ENCODE results near the gene KIF18B. TPM values are rescaled to one million over a fixed set of nuclear protein-coding genes. Genes with fewer than 3 reads are reported as not detected.

KIF18B gene
- total RNA-seq, 1 donor, result 10.8 TPM

DNA sequence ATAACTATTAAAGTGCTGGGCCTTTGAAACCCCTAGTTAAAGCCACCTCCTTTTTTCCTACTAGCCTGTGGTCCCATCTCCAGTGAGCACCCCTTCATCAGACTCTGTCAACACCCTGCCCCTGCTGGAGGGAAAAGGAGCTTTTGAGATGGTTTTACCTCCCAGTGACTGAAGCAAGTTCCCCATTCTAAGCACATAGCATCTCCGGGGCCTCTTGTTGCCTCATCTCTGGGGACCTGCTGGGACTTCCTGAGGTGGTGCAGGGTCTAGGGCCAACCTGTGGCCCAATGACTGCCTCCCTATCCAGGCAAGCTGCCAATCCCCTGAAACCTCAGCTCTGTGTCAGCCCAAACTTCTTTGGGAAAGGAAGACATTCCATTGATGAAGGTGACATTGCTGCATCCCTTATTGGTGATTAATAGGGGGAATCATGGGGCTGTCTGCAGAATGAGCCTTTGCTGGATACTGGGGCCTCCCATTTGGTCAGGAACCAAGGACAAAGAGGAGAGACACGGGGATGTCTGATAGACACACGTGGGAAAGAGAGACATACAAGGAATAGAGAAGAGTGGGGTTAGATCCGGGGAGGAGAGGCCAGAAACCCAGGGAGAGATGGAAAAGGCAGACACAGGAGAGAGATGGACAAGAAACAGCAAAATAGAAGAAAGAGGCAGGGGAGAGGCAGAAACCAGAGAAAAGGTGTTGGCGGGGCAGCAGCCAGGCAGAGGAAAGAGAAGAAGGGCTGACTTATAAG lies 18.1 kb upstream of the KIF18B start:
- TF ChIP-seq, protein P1, sequence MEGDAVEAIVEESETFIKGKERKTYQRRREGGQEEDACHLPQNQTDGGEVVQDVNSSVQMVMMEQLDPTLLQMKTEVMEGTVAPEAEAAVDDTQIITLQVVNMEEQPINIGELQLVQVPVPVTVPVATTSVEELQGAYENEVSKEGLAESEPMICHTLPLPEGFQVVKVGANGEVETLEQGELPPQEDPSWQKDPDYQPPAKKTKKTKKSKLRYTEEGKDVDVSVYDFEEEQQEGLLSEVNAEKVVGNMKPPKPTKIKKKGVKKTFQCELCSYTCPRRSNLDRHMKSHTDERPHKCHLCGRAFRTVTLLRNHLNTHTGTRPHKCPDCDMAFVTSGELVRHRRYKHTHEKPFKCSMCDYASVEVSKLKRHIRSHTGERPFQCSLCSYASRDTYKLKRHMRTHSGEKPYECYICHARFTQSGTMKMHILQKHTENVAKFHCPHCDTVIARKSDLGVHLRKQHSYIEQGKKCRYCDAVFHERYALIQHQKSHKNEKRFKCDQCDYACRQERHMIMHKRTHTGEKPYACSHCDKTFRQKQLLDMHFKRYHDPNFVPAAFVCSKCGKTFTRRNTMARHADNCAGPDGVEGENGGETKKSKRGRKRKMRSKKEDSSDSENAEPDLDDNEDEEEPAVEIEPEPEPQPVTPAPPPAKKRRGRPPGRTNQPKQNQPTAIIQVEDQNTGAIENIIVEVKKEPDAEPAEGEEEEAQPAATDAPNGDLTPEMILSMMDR (IDR thresholded peaks at IDR 0.05; ENCODE audit: insufficient read depth, low read length), result peak; percentile 7
- DNase-seq (ENCODE audit: low read depth), result no peak
- H3K4me3 ChIP-seq (ENCODE audit: low read depth, low read length), result no peak overlapping the region

- TF ChIP-seq, protein P1 (IDR thresholded peaks at IDR 0.05; ENCODE audit: insufficient read depth, low read length), result no peak
- no peak overlapping the region for H3K4me3 ChIP-seq (ENCODE audit: low read depth, low read length)
- DNase-seq (ENCODE audit: low read depth), result no peak
Measured at GRCh38 chr17:44961921-44962350, 14.4 kb upstream of the KIF18B start.

- H3K4me3 ChIP-seq (ENCODE audit: low read depth, low read length), result no peak overlapping the region
- DNase-seq (ENCODE audit: low read depth), result no peak
- TF ChIP-seq, protein P1 (IDR thresholded peaks at IDR 0.05; ENCODE audit: insufficient read depth, low read length), result no peak
Measured at GRCh38 chr17:44960691-44961090, 13.1 kb upstream of the KIF18B start.

DNA sequence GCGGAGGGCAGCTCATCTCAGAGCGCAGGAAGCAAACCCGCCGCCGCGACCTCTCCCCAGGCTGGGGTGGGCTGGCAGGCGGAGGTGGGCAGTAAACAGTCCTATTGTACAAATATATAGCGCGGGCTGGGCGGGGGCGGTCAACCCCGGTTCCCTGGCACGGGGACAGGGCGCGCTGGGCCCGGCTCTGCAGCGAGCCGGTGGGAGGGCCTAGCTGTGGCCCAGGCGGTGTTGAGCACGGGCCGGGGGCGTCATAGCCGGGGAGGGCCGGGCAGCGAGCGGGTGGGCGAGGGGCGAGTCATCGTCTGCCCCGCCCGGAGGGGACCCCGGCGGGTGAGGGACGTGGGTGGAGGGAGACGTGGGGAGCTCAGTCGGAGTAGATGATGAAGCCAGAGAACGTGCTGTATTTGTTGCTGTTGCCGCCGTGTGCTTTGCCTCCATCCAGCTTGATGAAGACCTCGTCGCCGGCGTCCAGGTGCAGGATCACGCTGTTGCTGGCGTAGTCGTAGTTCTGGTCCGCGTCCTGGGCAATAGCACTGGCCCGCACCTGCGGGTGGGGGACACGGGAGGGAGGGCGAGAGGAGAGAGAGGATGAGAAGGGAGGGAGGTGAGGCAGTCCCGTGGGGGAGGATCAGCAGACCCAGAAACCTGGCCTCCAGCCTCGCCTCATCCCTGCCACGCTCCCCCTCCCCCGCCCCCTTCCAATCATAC lies 12.4 kb upstream of the KIF18B start:
- no peak for DNase-seq (ENCODE audit: low read depth)
- TF ChIP-seq, protein P1 (IDR thresholded peaks at IDR 0.05; ENCODE audit: insufficient read depth, low read length), result no peak
- H3K4me3 ChIP-seq (ENCODE audit: low read depth, low read length), result no peak overlapping the region

DNA sequence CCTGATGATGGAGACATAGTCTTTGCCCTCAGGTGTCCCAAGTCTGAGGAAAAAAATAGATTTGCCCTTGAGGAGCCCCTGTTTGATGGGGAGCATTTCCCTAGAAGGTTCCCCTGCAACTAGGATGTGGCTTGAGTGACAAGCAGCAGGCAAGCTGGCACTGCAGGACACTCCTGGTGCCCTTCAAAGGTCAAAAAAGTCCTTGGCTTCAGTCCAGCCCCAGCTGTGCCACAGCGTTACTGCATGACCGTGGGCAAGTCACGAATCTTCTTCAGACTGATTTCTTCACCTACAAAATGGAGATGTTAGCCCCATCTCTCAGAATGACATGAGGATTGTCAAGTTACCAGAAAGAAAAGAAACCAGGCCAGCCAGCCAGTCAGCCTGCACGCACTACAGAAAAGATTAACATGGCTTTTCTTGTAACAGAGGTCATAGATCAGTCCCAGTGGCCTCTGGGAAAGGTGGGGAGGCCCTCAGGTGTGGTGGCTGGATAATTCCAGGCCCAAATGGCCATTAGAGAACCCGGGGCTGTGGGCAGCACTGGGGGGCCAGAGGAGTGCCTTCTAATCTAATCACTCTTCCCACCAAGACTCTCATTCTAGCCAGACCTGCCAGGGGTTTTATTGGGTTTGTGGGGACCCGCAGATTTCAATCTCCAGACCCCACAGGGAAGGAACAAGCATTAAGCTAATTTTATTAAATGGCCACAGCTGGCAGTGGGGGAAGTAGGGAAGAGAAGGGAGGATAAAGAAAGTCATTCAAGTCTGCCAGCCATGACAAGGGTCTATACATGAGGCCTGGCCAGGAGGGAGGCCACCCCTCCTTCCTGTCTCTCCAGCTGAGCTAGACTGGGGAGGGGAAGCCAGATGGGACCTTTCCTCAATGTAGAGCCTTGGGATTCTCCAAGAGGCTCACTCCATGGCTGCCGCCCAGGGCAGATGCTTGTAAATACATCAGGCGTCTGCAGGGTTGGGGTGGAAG lies 9.7 kb upstream of the KIF18B start:
- DNase-seq (ENCODE audit: low read depth), result no peak
- no peak overlapping the region for H3K4me3 ChIP-seq (ENCODE audit: low read depth, low read length)
- TF ChIP-seq, protein P1 (IDR thresholded peaks at IDR 0.05; ENCODE audit: insufficient read depth, low read length), result no peak

- TF ChIP-seq, protein P1 (IDR thresholded peaks at IDR 0.05; ENCODE audit: insufficient read depth, low read length), result no peak
- no peak overlapping the region for H3K4me3 ChIP-seq (ENCODE audit: low read depth, low read length)
- no peak for DNase-seq (ENCODE audit: low read depth)
Measured at GRCh38 chr17:44955674-44956425, 8.3 kb upstream of the KIF18B start.
